Tibial artery (tissue), 4 donors: ENCODE measurements around the gene LIN9.

Experiments
- DNase-seq, 2 donors: peaks; one replicate each; pipeline ENCODE4 v3.0.0-alpha.2; 2019
- H3K27ac ChIP-seq, 2 donors: fragments of 200-600 bp; sonication (generic) in 1 of 2; 1 replicate in 1 of 2; 2 replicates in 1 of 2; pipeline ENCODE4 v1.5.1; 2018 to 2019; ENCODE audit warnings: mild to moderate bottlenecking in 1 of 2
- H3K27me3 ChIP-seq, 2 donors: fragments of 200-600 bp; sonication (generic) in 1 of 2; one replicate each; pipeline versions ENCODE4 v1.5.1 to v1.6.0; 2016 to 2019
- H3K36me3 ChIP-seq, 3 donors: fragments of 200-600 bp; sonication (generic) in 2 of 3; one replicate each; pipeline ENCODE4 v1.5.1; 2016 to 2019; ENCODE audit warnings: mild to moderate bottlenecking in 2 of 3
- H3K4me1 ChIP-seq, 4 donors: fragments of 200-600 bp; sonication (generic) in 2 of 4; 1 replicate in 3 of 4; 2 replicates in 1 of 4; pipeline ENCODE4 v1.5.1; 2016 to 2019
- H3K4me3 ChIP-seq, 2 donors: fragments of 200-600 bp; sonication (generic) in 1 of 2; 1 replicate in 1 of 2; 2 replicates in 1 of 2; pipeline ENCODE4 v1.5.1; 2018 to 2019; ENCODE audit warnings: mild to moderate bottlenecking in 2 of 2
- H3K9me3 ChIP-seq, 3 donors: fragments of 200-600 bp; sonication (generic) in 1 of 3; one replicate each; pipeline ENCODE4 v1.5.1; 2016 to 2019
- CTCF ChIP-seq, 2 experiments: fragments of 200-600 bp in 1 of 2; fragments of 450-650 bp in 1 of 2; IDR thresholded peaks; one replicate each; pipeline ENCODE4 v1.5.1; 2017 to 2019; ENCODE audit warnings: antibody characterized with exemption in 2 of 2, mild to moderate bottlenecking in 1 of 2, moderate library complexity in 1 of 2
- intact Hi-C: fragments of 100-400 bp; cut with DNase I; formaldehyde crosslinking; loops from one replicate; pipeline ENCODE4 v1.15.0; 2023; ENCODE audit warnings: low total_unique reads

The LIN9 gene

GRCh38 chr1:226308723-226309397, at the start of gene LIN9:
Gene LIN9, minus strand, starts transcription at chr1:226309164. Its CDS starts 25 bp downstream, at chr1:226309139.
- peak within 1 kb of the TSS; percentile 65 to 75 for H3K27ac ChIP-seq
- peak; percentile 88 to 90 for DNase-seq
- H3K4me1 ChIP-seq, result peaks cover 0 to 18% (median 5%) of the 10 kb centered on the region in 4 donors
- H3K36me3 ChIP-seq, result no peaks in the 10 kb centered on the region
- H3K4me3 ChIP-seq, result peak within 1 kb of the TSS; percentile 72 to 97
- H3K27me3 ChIP-seq, result no peaks in the 10 kb centered on the region
- no peaks in the 10 kb centered on the region for H3K9me3 ChIP-seq
- TF ChIP-seq CTCF (IDR thresholded peaks at IDR 0.05), result no peak
- intact Hi-C loops, result no loop called here

GRCh38 chr1:226357416-226357815, 48.5 kb upstream of the LIN9 start:
- Histone ChIP-seq H3K27ac (no peak overlapping the region), H3K9me3 (no peaks in the 10 kb centered on the region), H3K4me3 (no peak overlapping the region), H3K36me3 (peaks cover 37 to 63% (median 42%) of the 10 kb centered on the region in 3 donors), H3K27me3 (no peaks in the 10 kb centered on the region), H3K4me1 (peaks cover 0 to 4% (median 0%) of the 10 kb centered on the region in 4 donors)
- DNase-seq, result no peak
- no peak for TF ChIP-seq CTCF (IDR thresholded peaks at IDR 0.05)
- intact Hi-C loops, result no loop called here

- no peak overlapping the region for H3K27ac ChIP-seq
- peaks cover 0 to 4% (median 0%) of the 10 kb centered on the region in 4 donors for H3K4me1 ChIP-seq
- intact Hi-C loops, result no loop called here
- no peaks in the 10 kb centered on the region for H3K27me3 ChIP-seq
- no peak for DNase-seq
- TF ChIP-seq CTCF (IDR thresholded peaks at IDR 0.05), result no peak
- H3K4me3 ChIP-seq, result no peak overlapping the region
- peaks cover 22 to 48% (median 28%) of the 10 kb centered on the region in 3 donors for H3K36me3 ChIP-seq
- H3K9me3 ChIP-seq, result no peaks in the 10 kb centered on the region
These were observed 46.9 kb upstream of the LIN9 start for GRCh38 chr1:226355669-226356551.

GRCh38 chr1:226355016-226355415, 46.1 kb upstream of the LIN9 start:
- DNase-seq, result no peak
- H3K36me3 ChIP-seq, result peaks cover 14 to 39% (median 20%) of the 10 kb centered on the region in 3 donors
- no peaks in the 10 kb centered on the region for H3K9me3 ChIP-seq
- TF ChIP-seq CTCF (IDR thresholded peaks at IDR 0.05), result no peak
- intact Hi-C loops, result no loop called here
- peaks cover 0 to 2% of the 10 kb centered on the region in 2 donors for H3K27me3 ChIP-seq
- H3K27ac ChIP-seq, result no peak overlapping the region
- no peak overlapping the region for H3K4me3 ChIP-seq
- peaks cover 0 to 4% (median 0%) of the 10 kb centered on the region in 4 donors for H3K4me1 ChIP-seq

- no peaks in the 10 kb centered on the region for H3K9me3 ChIP-seq
- H3K4me3 ChIP-seq, result no peak overlapping the region
- no peak for DNase-seq
- peaks cover 0 to 4% (median 0%) of the 10 kb centered on the region in 4 donors for H3K4me1 ChIP-seq
- H3K27ac ChIP-seq, result no peak overlapping the region
- intact Hi-C loops, result no loop called here
- peaks cover 3 to 28% (median 14%) of the 10 kb centered on the region in 3 donors for H3K36me3 ChIP-seq
- H3K27me3 ChIP-seq, result peaks cover 0 to 5% of the 10 kb centered on the region in 2 donors
- TF ChIP-seq CTCF (IDR thresholded peaks at IDR 0.05), result no peak
These were observed 44.9 kb upstream of the LIN9 start for GRCh38 chr1:226353698-226354525.
